SK-N-SH (cell line): ENCODE measurements around the gene NRCAM. TPM values are rescaled to one million over a fixed set of nuclear protein-coding genes. Genes with fewer than 3 reads are reported as not detected.

Experiments
- CTCF ChIA-PET: fragments of 300-600, 350-600 bp; formaldehyde crosslinking; extraction: SDS; loops from one replicate; lab custom pipeline; 2021; lab: Yijun Ruan, JAX
- POLR2A ChIA-PET: fragments of 350-600 bp; sonication (Branson Sonifier 250); formaldehyde crosslinking; extraction: SDS; loops from one replicate; lab custom pipeline; 2020; ENCODE audit warnings: antibody characterized with exemption, inconsistent platforms; lab: Yijun Ruan, JAX
- DNase-seq: peaks from one replicate; pipeline ENCODE4 v3.0.0; 2012
- H2AFZ ChIP-seq: fragments of 200-600 bp; sonication (generic); 2 replicates; pipeline ENCODE4 v1.8.1; 2016; ENCODE audit warnings: antibody characterized with exemption, mild to moderate bottlenecking, low read depth
- H3F3A ChIP-seq: fragments of 200-600 bp; sonication (generic); replicated peaks from 2 replicates; pipeline ENCODE3; 2016; ENCODE audit warnings: antibody characterized with exemption, mild to moderate bottlenecking; ENCODE audit not compliant: insufficient read depth
- H3K27ac ChIP-seq, 2 experiments: fragments of 200-500 bp in 1 of 2; fragments of 200-600 bp in 1 of 2; sonication (Bioruptor generic) in 1 of 2; sonication (generic), shearing (Covaris generic) in 1 of 2; 2 replicates each; pipeline versions ENCODE4 v1.5.1 to v1.6.1; 2014 to 2016; ENCODE audit warnings: low read depth in 2 of 2, inconsistent platforms in 1 of 2, low read length in 1 of 2, mild to moderate bottlenecking in 1 of 2, mixed read lengths in 1 of 2
- H3K27me3 ChIP-seq: fragments of 200-600 bp; sonication (generic), shearing (Covaris generic); 2 replicates; pipeline ENCODE4 v1.6.1; 2016; ENCODE audit warnings: mixed run types; ENCODE audit not compliant: insufficient read depth
- H3K36me3 ChIP-seq, 2 experiments: fragments of 200-500 bp in 1 of 2; fragments of 200-600 bp in 1 of 2; sonication (Bioruptor generic) in 1 of 2; sonication (generic) in 1 of 2; replicated peaks in 1 of 2; 2 replicates each; pipeline versions ENCODE3 to v1.5.1; 2014 to 2016; ENCODE audit warnings: low read length in 1 of 2, mild to moderate bottlenecking in 1 of 2; ENCODE audit not compliant: insufficient read depth in 2 of 2, control insufficient read depth in 1 of 2
- H3K4me1 ChIP-seq, 2 experiments: fragments of 200-500 bp in 1 of 2; fragments of 200-600 bp in 1 of 2; sonication (Bioruptor generic) in 1 of 2; sonication (generic), shearing (Covaris generic) in 1 of 2; 2 replicates each; pipeline versions ENCODE4 v1.5.1 to v1.6.1; 2014 to 2016; ENCODE audit warnings: low read depth in 1 of 2, low read length in 1 of 2, mixed run types in 1 of 2; ENCODE audit not compliant: insufficient read depth in 2 of 2, control insufficient read depth in 1 of 2
- H3K4me2 ChIP-seq: fragments of 200-600 bp; sonication (generic), shearing (Covaris generic); 2 replicates; pipeline ENCODE4 v1.6.1; 2017; ENCODE audit warnings: mixed run types
- H3K4me3 ChIP-seq, 2 experiments: fragments of 200-500 bp in 1 of 2; fragments of 200-600 bp in 1 of 2; sonication (Bioruptor generic) in 1 of 2; sonication (generic), shearing (Covaris generic) in 1 of 2; 2 replicates each; pipeline versions ENCODE4 v1.5.1 to v1.8.1; 2014 to 2016; ENCODE audit warnings: low read depth in 2 of 2, inconsistent platforms in 1 of 2, low read length in 1 of 2, mild to moderate bottlenecking in 1 of 2, mixed read lengths in 1 of 2, moderate library complexity in 1 of 2
- H3K79me2 ChIP-seq: fragments of 200-600 bp; sonication (generic); 2 replicates; pipeline ENCODE4 v1.8.1; 2017; ENCODE audit warnings: mild to moderate bottlenecking; ENCODE audit not compliant: insufficient read depth
- H3K9ac ChIP-seq: fragments of 200-600 bp; sonication (generic); 2 replicates; pipeline ENCODE4 v1.6.1; 2017; ENCODE audit warnings: mixed run types
- H3K9me2 ChIP-seq: fragments of 200-600 bp; sonication (generic); 2 replicates; pipeline ENCODE4 v1.6.1; 2017; ENCODE audit warnings: mixed run types
- H3K9me3 ChIP-seq: fragments of 200-600 bp; sonication (generic); 2 replicates; pipeline ENCODE4 v1.6.1; 2017; ENCODE audit warnings: mixed run types, mild to moderate bottlenecking, moderate library complexity
- H4K20me1 ChIP-seq: fragments of 200-600 bp; sonication (generic); 2 replicates; pipeline ENCODE4 v1.6.1; 2017; ENCODE audit warnings: mild to moderate bottlenecking, mixed run types; ENCODE audit not compliant: insufficient read depth
- ELF1 ChIP-seq: IDR thresholded peaks from 2 replicates; pipeline ENCODE4 v1.4.0; 2012
- FOSL2 ChIP-seq: IDR thresholded peaks from 2 replicates; pipeline ENCODE4 v1.4.0; 2012; ENCODE audit warnings: low read depth, mild to moderate bottlenecking, moderate library complexity, borderline replicate concordance
- GATA2 ChIP-seq: sonication (generic); formaldehyde crosslinking; IDR thresholded peaks from 2 replicates; pipeline ENCODE4 v1.5.0; 2020; ENCODE audit warnings: mild to moderate bottlenecking, missing genetic modification reagents
- JUND ChIP-seq: IDR thresholded peaks from 2 replicates; pipeline ENCODE4 v1.4.0; 2012
- MEF2A ChIP-seq: IDR thresholded peaks from 2 replicates; pipeline ENCODE4 v1.4.0; 2012; ENCODE audit warnings: low read depth, borderline replicate concordance
- NFIC ChIP-seq: IDR thresholded peaks from 2 replicates; pipeline ENCODE4 v1.4.0; 2012; ENCODE audit warnings: borderline replicate concordance
- TAF1 ChIP-seq: IDR thresholded peaks from 2 replicates; pipeline ENCODE4 v1.6.1; 2012; ENCODE audit warnings: low read depth, mild to moderate bottlenecking, low read length, moderate library complexity, borderline replicate concordance
- TCF12 ChIP-seq: IDR thresholded peaks from 2 replicates; pipeline ENCODE4 v1.4.0; 2012
- USF2 ChIP-seq: fragments of 150-350 bp; IDR thresholded peaks from 2 replicates; pipeline ENCODE4 v1.6.1; 2017; ENCODE audit warnings: antibody characterized with exemption, low read length, low read depth, borderline replicate concordance
- YY1 ChIP-seq: IDR thresholded peaks from 2 replicates; pipeline ENCODE4 v1.4.0; 2012; ENCODE audit warnings: low read depth, mild to moderate bottlenecking
- ZBTB33 ChIP-seq: IDR thresholded peaks from 2 replicates; pipeline ENCODE4 v1.4.0; 2012; ENCODE audit warnings: low read depth, borderline replicate concordance
- WGBS: methylation state at CpG from one replicate; pipeline ENCODE4 v1.1.6; 2017; ENCODE audit warnings: low lambda C conversion rate; 5-methylcytosine and 5-hydroxymethylcytosine counted together
- polyA plus RNA-seq, 3 experiments: library from polyadenylated mRNA; depleted of rRNA; stranded (reverse); fragments of >200 nt; gene quantifications; 2 replicates each; pipeline ENCODE4 v1.2.3, GENCODE V29; 2012
- TF ChIP-seq, protein P1 (sequence below): IDR thresholded peaks from 2 replicates; pipeline ENCODE4 v1.6.1; 2012; ENCODE audit warnings: mild to moderate bottlenecking, low read depth, low read length, moderate library complexity

The NRCAM gene
- polyA plus RNA-seq, 1 of the 3 experiments (the other 2 are of a cell fraction): 1.1 TPM

GRCh38 chr7:108307194-108307593 lies 149.0 kb downstream of the NRCAM start:
- no peak overlapping the region; a peak in 2 of 4 replicates for H3K27ac ChIP-seq
- H3K4me1 ChIP-seq: peaks cover 19 to 22% of the 10 kb centered on the region in 2 experiments

More at GRCh38 chr7:108307194-108307593, 149.0 kb downstream of the NRCAM start:
- DNase-seq: no peak
- no peaks in the 10 kb centered on the region for H4K20me1 ChIP-seq
- CTCF ChIA-PET: interaction anchor here (0.7 to 3.3 kb wide), 2 partner anchors 16 to 116 kb away, joined by 5 to 13 read pairs; no protein-coding TSS in a partner anchor
- no peaks in the 10 kb centered on the region for H3K79me2 ChIP-seq
- no peak overlapping the region for H3K4me2 ChIP-seq
- no peaks in the 10 kb centered on the region for H3F3A ChIP-seq
- H2AFZ ChIP-seq: no peak overlapping the region
- no peak overlapping the region for H3K4me3 ChIP-seq
- H3K9ac ChIP-seq: no peak overlapping the region
- H3K36me3 ChIP-seq: peaks cover 0 to 5% of the 10 kb centered on the region in 2 experiments
- H3K9me2 ChIP-seq: no peaks in the 10 kb centered on the region
- no peak for TF ChIP-seq USF2
- TF ChIP-seq TCF12: no peak
- no peak for TF ChIP-seq JUND
- TF ChIP-seq GATA2 (CRISPR knock-in tag): no peak
- no peak for TF ChIP-seq NFIC
- no peak for TF ChIP-seq ZBTB33
- no peak for TF ChIP-seq TAF1
- TF ChIP-seq, protein P1, sequence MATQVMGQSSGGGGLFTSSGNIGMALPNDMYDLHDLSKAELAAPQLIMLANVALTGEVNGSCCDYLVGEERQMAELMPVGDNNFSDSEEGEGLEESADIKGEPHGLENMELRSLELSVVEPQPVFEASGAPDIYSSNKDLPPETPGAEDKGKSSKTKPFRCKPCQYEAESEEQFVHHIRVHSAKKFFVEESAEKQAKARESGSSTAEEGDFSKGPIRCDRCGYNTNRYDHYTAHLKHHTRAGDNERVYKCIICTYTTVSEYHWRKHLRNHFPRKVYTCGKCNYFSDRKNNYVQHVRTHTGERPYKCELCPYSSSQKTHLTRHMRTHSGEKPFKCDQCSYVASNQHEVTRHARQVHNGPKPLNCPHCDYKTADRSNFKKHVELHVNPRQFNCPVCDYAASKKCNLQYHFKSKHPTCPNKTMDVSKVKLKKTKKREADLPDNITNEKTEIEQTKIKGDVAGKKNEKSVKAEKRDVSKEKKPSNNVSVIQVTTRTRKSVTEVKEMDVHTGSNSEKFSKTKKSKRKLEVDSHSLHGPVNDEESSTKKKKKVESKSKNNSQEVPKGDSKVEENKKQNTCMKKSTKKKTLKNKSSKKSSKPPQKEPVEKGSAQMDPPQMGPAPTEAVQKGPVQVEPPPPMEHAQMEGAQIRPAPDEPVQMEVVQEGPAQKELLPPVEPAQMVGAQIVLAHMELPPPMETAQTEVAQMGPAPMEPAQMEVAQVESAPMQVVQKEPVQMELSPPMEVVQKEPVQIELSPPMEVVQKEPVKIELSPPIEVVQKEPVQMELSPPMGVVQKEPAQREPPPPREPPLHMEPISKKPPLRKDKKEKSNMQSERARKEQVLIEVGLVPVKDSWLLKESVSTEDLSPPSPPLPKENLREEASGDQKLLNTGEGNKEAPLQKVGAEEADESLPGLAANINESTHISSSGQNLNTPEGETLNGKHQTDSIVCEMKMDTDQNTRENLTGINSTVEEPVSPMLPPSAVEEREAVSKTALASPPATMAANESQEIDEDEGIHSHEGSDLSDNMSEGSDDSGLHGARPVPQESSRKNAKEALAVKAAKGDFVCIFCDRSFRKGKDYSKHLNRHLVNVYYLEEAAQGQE: no peak
- TF ChIP-seq FOSL2: no peak
- no peak for TF ChIP-seq ELF1
- no peak for TF ChIP-seq MEF2A
- no peak for TF ChIP-seq YY1
- POLR2A ChIA-PET: no interaction called here
- H3K27me3 ChIP-seq: no peaks in the 10 kb centered on the region
- H3K9me3 ChIP-seq: no peaks in the 10 kb centered on the region
- WGBS: 66% methylated on average over 6 of the region's 6 CpGs
